ENCODE results near the gene QSOX2.

DNA sequence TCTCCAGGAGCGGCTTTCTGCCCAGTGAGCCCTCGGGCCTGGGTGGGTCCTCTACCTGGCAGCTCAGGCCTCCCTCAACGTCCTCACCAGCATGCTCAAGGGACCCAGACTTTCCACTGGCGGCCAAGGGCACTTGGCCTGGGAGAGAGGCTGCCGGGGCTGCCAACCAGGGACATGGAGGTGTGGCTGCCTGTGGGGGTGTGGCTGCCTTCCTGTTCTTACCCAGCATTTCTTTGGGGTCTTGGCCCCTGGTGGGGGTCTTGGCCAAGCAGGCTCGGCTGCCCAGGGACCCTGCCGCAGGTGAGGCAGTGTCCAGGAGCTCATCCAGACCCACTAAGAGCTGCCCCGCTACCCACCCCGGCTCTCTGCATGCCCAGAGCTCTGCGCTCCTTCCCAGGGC, 7.2 kb upstream of the QSOX2 start:
- TF ChIP-seq, protein P1, sequence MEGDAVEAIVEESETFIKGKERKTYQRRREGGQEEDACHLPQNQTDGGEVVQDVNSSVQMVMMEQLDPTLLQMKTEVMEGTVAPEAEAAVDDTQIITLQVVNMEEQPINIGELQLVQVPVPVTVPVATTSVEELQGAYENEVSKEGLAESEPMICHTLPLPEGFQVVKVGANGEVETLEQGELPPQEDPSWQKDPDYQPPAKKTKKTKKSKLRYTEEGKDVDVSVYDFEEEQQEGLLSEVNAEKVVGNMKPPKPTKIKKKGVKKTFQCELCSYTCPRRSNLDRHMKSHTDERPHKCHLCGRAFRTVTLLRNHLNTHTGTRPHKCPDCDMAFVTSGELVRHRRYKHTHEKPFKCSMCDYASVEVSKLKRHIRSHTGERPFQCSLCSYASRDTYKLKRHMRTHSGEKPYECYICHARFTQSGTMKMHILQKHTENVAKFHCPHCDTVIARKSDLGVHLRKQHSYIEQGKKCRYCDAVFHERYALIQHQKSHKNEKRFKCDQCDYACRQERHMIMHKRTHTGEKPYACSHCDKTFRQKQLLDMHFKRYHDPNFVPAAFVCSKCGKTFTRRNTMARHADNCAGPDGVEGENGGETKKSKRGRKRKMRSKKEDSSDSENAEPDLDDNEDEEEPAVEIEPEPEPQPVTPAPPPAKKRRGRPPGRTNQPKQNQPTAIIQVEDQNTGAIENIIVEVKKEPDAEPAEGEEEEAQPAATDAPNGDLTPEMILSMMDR (IDR thresholded peaks at IDR 0.05; ENCODE audit: low read depth, low read length, missing input control): no peak
- TF ChIP-seq, protein P2, sequence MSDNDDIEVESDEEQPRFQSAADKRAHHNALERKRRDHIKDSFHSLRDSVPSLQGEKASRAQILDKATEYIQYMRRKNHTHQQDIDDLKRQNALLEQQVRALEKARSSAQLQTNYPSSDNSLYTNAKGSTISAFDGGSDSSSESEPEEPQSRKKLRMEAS (IDR thresholded peaks at IDR 0.05): no peak

Data from liver (tissue), 2 donors.